K562 (cell line): ENCODE measurements around the gene AP2M1. TPM values are rescaled to one million over a fixed set of nuclear protein-coding genes. Genes with fewer than 3 reads are reported as not detected.

ENCODE experiments used
- ATAC-seq: fragments of 200-7000 bp; cut with Tn5 transposase; 3 replicates; pipeline ENCODE4 v1.9.1; 2020; ENCODE audit warnings: moderate library complexity
- BruUV-seq: library from RNA; stranded (reverse); fragments of 400-500 nt; replicated peaks from 2 replicates; lab custom pipeline; 2021; lab: Mats Ljungman, UMichigan
- CTCF ChIA-PET: fragments of 300-600 bp; formaldehyde crosslinking; extraction: SDS; loops from one replicate; lab custom pipeline; 2021; ENCODE audit warnings: low intra/inter-chr PET ratio; lab: Yijun Ruan, JAX
- POLR2A ChIA-PET: fragments of 300-600, 350-650 bp; sonication (Branson Sonifier 250); formaldehyde crosslinking; extraction: SDS; loops from one replicate; lab custom pipeline; 2021; ENCODE audit warnings: antibody characterized with exemption, inconsistent platforms; lab: Yijun Ruan, JAX
- DNase-seq, 4 experiments: peaks; one replicate each; pipeline versions ENCODE4 v3.0.0 to v3.0.0-alpha.2; 2011 to 2018; ENCODE audit warnings: low spot score in 3 of 4, mixed read lengths in 3 of 4; ENCODE audit errors: extremely low read depth in 1 of 4
- FAIRE-seq: peaks from 2 replicates; lab custom pipeline; 2011; peaks lifted over from hg19 to GRCh38; lab: Jason Lieb, UNC
- H2AFZ ChIP-seq: 2 replicates; pipeline ENCODE4 v1.6.0; 2011; ENCODE audit warnings: low read depth, low read length, control low read depth, inconsistent platforms
- H3K27ac ChIP-seq: fragments of 200-600 bp; 3 replicates; pipeline ENCODE4 v1.8.0; 2011; ENCODE audit warnings: low read depth, mild to moderate bottlenecking, control low read depth, inconsistent platforms, low read length, moderate library complexity, mixed read lengths; ENCODE audit errors: extremely low read depth
- H3K27me3 ChIP-seq, 2 experiments: fragments of 300-600 bp in 1 of 2; 2 replicates in 1 of 2; 3 replicates in 1 of 2; pipeline versions ENCODE4 v1.6.0 to v1.8.0; 2011; ENCODE audit warnings: inconsistent platforms in 2 of 2, low read length in 2 of 2, mild to moderate bottlenecking in 1 of 2, mixed read lengths in 1 of 2, moderate library complexity in 1 of 2; ENCODE audit not compliant: control insufficient read depth in 2 of 2, insufficient read depth in 2 of 2
- H3K36me3 ChIP-seq: fragments of 300-600 bp; 3 replicates; pipeline ENCODE4 v1.8.0; 2011; ENCODE audit warnings: mild to moderate bottlenecking, low read length, inconsistent platforms; ENCODE audit not compliant: control insufficient read depth, insufficient read depth
- H3K4me1 ChIP-seq, 2 experiments: fragments of 200-600 bp in 1 of 2; replicated peaks in 1 of 2; 2 replicates in 1 of 2; 3 replicates in 1 of 2; pipeline versions ENCODE4 v1.5.1 to v1.8.0; 2011; ENCODE audit warnings: inconsistent platforms in 2 of 2, low read length in 2 of 2, mild to moderate bottlenecking in 1 of 2, mixed read lengths in 1 of 2, moderate library complexity in 1 of 2; ENCODE audit not compliant: control insufficient read depth in 2 of 2, insufficient read depth in 2 of 2
- H3K4me2 ChIP-seq: 2 replicates; pipeline ENCODE4 v1.6.1; 2011; ENCODE audit warnings: low read length, control low read depth, inconsistent platforms, mixed read lengths; ENCODE audit not compliant: insufficient read depth
- H3K4me3 ChIP-seq: fragments of 200-600 bp; sonication (generic), shearing (Covaris generic); 2 replicates; pipeline ENCODE4 v1.5.1; 2016; ENCODE audit warnings: control low read depth, inconsistent platforms
- H3K79me2 ChIP-seq: fragments of 200-600 bp; 3 replicates; pipeline ENCODE4 v1.8.0; 2011; ENCODE audit warnings: low read length, inconsistent platforms; ENCODE audit not compliant: control insufficient read depth, insufficient read depth
- H3K9ac ChIP-seq, 2 experiments: 2 replicates each; pipeline versions ENCODE4 v1.6.0 to v1.6.1; 2011; ENCODE audit warnings: low read depth in 2 of 2, low read length in 2 of 2, control low read depth in 1 of 2, inconsistent platforms in 1 of 2, mild to moderate bottlenecking in 1 of 2, mixed read lengths in 1 of 2; ENCODE audit not compliant: insufficient read depth in 1 of 2
- H3K9me1 ChIP-seq: one replicate; pipeline ENCODE4 v1.6.0; 2011; ENCODE audit warnings: inconsistent platforms, mild to moderate bottlenecking, low read length, moderate library complexity; ENCODE audit not compliant: control insufficient read depth, insufficient read depth
- H3K9me3 ChIP-seq: replicated peaks from 2 replicates; pipeline ENCODE4 v1.5.1; 2011; ENCODE audit warnings: low read depth, low read length, inconsistent platforms; ENCODE audit not compliant: control insufficient read depth, insufficient read depth
- H4K20me1 ChIP-seq: replicated peaks from 2 replicates; pipeline ENCODE4 v1.6.1; 2011; ENCODE audit warnings: low read length, inconsistent platforms, mixed read lengths; ENCODE audit not compliant: control insufficient read depth, insufficient read depth
- ILK ChIP-seq: fragments of 450-650 bp; IDR thresholded peaks from 2 replicates; pipeline ENCODE4 v1.6.1; 2016; ENCODE audit warnings: missing genetic modification characterization, low read depth, mild to moderate bottlenecking, missing compliant biosample characterization, moderate library complexity, borderline replicate concordance
- ZNF253 ChIP-seq: fragments of 250-450 bp; sonication (Bioruptor Pico); conservative IDR thresholded peaks from 2 replicates; pipeline ENCODE4 v1.6.1; 2021; ENCODE audit warnings: mild to moderate bottlenecking
- ZNF707 ChIP-seq: fragments of 250-450 bp; sonication (Bioruptor Pico); conservative IDR thresholded peaks from 2 replicates; pipeline ENCODE4 v1.8.0; 2022; ENCODE audit warnings: inconsistent platforms, mild to moderate bottlenecking, moderate library complexity
- WGBS: fragments of 100-300 bp; shearing (Covaris generic); methylation state at CpG from one replicate; pipeline ENCODE4 v1.1.6; 2016; ENCODE audit warnings: low coverage, mixed read lengths; ENCODE audit not compliant: insufficient coverage; ENCODE audit errors: missing lambda C conversion rate; 5-methylcytosine and 5-hydroxymethylcytosine counted together
- in situ Hi-C: fragments of 300-500 bp; cut with MboI; formaldehyde crosslinking; loops from 4 replicates; pipeline ENCODE4 v1.15.0; 2018; ENCODE audit warnings: inconsistent platforms, mixed read lengths
- intact Hi-C: fragments of 100-400 bp; cut with micrococcal nuclease; formaldehyde crosslinking; loops from 2 replicates; pipeline ENCODE4 v1.14.2; 2022
- polyA plus RNA-seq, 8 experiments: library from polyadenylated mRNA; depleted of rRNA in 4 of 8; stranded (reverse) in 5 of 8; unstranded in 3 of 8; fragments of >200 nt; fragmentation: Nextera tagmentation in 2 of 8; fragmentation: Illumina TruSeq in 1 of 8; extraction: Ambion mirVana in 2 of 8; extraction: Trizol in 1 of 8; gene quantifications; 2 replicates each; pipeline versions ENCODE4 v1.2.1 to v1.2.3, GENCODE V29; 2011 to 2014; ENCODE audit warnings: inconsistent platforms in 1 of 8, missing spikeins in 1 of 8
- total RNA-seq, 7 experiments: library from RNA; depleted of rRNA in 6 of 7; stranded (reverse); fragments of >200 nt in 6 of 7; fragmentation: Illumina TruSeq in 2 of 7; extraction: Trizol in 2 of 7; gene quantifications; 2 replicates each; pipeline versions ENCODE4 v1.2.1 to v1.2.3, GENCODE V29; 2011 to 2021; ENCODE audit warnings: low replicate concordance in 1 of 7
- TF ChIP-seq, protein P1 (sequence below): sonication (generic); IDR thresholded peaks from 2 replicates; pipeline ENCODE4 v1.6.1; 2016

AP2M1 gene
- total and polyA plus RNA-seq, 9 of the 15 experiments (the other 6 are each of a cell fraction or from before 2014, with no cell fraction given): 118 to 505 (median 296) TPM

DNA sequence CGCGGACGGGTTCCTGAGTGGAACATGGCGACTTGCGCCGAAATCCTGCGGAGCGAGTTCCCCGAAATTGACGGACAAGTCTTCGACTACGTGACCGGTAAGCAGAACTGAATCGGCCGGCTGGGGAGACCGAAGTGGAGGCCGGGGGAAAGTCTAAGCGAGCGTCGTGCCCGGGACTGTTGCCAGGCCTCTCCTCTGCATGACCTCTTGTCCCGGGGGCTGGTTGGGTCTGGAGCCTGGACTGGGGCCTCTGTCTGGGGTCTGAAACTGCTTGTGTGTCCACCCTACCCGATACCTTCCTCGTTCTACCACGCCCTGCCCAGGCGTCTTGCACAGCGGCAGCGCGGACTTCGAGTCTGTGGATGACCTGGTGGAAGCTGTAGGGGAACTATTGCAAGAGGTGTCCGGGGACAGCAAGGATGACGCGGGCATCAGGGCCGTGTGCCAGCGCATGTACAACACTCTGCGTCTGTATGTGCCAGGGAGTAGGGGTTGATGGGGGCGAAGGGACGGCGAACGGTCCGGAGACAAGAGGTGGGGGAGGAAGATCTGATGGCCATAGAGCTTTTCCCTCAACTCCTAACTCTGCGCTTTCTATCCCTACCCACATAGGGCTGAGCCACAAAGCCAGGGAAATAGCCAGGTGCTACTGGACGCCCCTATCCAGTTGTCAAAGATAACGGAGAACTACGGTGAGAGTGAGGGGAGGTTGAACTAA, 11.7 kb downstream of the AP2M1 start, which contains the start of gene ABCF3 (continued):
- TF ChIP-seq ZNF707 (CRISPR knock-in tag): no peak
- no peak for TF ChIP-seq ZNF253 (CRISPR knock-in tag)

DNA sequence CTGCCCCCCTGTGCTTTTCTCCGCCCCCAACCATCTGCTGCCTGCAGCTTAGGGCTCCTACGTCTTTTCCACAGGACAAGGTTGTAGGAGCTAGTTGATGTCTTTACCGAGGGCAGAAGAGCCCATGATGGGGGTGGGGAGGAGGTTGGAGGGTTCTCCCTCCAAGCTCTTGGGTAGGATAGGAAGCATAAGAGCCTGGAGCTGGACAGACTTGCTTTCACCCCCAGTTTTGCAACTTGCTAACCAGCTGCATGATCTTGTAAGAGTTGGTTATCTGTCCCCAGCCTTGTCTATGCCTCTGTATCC, 12.2 kb downstream of the AP2M1 start:
- intact Hi-C loops: no loop called here
- 0 out of 2 replicates have a peak, but pooled peaks cover 1% of the 10 kb centered on the region for H4K20me1 ChIP-seq
- 3% methylated on average over 3 of the region's 3 CpGs for WGBS
- DNase-seq (peak in 1 of 4 experiments; percentile 40), ATAC-seq (no peak), FAIRE-seq (no peak)
- BruUV-seq: no TSS peak
- H3K4me3 ChIP-seq: peak overlapping the region; percentile 92
- CTCF ChIA-PET: interaction anchor here (0.5 kb wide), 1 partner anchor 291 kb away, joined by 3 read pairs; no protein-coding TSS in a partner anchor
- H3K4me1 ChIP-seq: peaks cover 17 to 32% of the 10 kb centered on the region in 2 experiments
- peak overlapping the region; percentile 84; the same call in 2 of the 3 replicates for H3K27ac ChIP-seq
- peaks cover 83% of the 10 kb centered on the region for H3K36me3 ChIP-seq
- in situ Hi-C loops: no loop called here
- H3K27me3 ChIP-seq: no peaks in the 10 kb centered on the region
- POLR2A ChIA-PET: interaction anchor here (0.6 to 3.5 kb wide), 7 partner anchors 10 to 282 kb away, joined by 3 to 20 read pairs (median 4); no protein-coding TSS in a partner anchor
- H2AFZ ChIP-seq: no peak overlapping the region
- no peaks in the 10 kb centered on the region for H3K9me3 ChIP-seq
- peak overlapping the region; percentile 100 for H3K4me2 ChIP-seq
- peak overlapping the region; percentile 89 to 94; a peak in 3 of 4 replicates for H3K9ac ChIP-seq
- no peak for TF ChIP-seq ILK (tag)
- TF ChIP-seq, protein P1, sequence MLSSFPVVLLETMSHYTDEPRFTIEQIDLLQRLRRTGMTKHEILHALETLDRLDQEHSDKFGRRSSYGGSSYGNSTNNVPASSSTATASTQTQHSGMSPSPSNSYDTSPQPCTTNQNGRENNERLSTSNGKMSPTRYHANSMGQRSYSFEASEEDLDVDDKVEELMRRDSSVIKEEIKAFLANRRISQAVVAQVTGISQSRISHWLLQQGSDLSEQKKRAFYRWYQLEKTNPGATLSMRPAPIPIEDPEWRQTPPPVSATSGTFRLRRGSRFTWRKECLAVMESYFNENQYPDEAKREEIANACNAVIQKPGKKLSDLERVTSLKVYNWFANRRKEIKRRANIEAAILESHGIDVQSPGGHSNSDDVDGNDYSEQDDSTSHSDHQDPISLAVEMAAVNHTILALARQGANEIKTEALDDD: 0 out of 2 replicates have a peak, but pooled peaks have one; percentile 40
- TF ChIP-seq, all 486 proteins: peak for 1
- H3K79me2 ChIP-seq: peaks cover 31% of the 10 kb centered on the region
- peaks cover 4% of the 10 kb centered on the region for H3K9me1 ChIP-seq
